ENCODE measurements around the gene ZDHHC14.

The ZDHHC14 gene

DNA sequence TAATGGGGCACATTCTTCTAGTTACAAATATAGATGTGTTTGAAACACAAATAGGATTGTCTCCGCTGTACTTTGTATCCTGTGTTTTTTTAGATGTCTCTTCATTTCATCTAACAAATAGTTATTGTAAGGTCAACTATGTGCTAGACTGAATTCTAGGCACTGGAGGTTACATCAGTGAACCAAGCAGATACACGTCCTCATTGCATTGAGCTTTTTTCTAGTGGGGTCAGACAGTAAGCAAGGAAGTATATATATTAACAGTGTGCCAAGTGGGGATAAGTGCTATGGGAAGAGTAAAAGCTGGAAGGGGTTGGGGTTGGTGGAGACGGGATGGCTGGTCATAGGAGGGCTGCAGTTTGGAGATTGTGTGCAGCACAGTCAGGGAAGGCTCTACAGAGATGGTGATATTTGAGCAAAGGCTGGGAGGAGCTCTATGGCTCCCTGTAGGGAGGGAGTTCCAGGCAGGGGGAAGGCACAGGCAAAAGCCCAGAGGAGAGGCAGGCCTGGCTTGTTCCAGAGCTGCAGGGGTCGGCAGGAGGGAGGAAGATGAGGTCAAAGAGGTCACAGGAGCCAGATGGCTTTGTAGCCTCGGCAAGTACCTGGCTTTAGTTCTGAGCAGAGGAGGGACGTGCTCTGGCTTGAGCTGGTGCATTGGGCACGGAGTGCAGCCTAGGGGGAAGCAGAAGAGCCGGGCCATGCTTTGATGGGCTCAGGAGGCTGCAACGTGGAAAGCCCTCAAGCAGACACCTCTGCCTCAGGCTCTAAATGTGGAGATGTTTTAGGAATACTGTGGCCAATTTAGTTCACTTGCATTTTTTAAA is 152.3 kb downstream of the ZDHHC14 start:
- DNase-seq (ENCODE audit: low read depth, low spot score) = no peak

DNA sequence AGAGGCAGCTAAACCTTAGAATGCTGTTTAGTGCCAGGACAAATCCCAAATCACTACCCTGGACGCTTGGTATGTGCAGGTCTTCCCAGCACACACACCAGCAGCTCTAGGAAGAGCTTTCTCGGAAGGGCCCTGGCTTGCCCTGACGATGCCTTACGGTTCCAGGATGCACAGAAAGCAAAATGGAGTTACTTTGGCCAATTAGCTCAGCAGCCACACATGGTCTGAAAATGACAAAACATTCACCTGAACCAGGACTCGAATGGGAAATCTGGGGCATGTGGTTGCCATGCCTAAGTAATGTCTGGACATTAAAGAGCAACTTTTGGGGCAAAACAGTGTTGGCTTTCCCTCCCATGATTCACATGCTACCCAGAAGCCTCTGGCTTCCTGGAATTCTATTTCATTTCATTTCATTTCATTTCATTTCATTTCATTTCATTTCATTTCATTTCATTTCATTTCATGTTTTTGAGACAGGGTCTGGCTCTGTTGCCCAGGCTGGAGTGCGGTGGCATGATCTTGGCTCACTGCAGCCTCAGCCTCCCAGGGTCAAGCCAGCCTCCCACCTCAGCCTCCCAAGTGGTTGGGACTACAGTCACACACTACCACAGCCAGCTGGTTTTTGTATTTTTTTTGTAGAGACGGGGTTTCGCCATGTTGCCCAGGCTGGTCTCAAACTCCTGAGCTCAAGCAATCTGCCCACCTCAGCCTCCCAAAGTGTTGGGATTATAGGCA is 153.3 kb downstream of the ZDHHC14 start:
- no peak for DNase-seq (ENCODE audit: low read depth, low spot score)

DNA sequence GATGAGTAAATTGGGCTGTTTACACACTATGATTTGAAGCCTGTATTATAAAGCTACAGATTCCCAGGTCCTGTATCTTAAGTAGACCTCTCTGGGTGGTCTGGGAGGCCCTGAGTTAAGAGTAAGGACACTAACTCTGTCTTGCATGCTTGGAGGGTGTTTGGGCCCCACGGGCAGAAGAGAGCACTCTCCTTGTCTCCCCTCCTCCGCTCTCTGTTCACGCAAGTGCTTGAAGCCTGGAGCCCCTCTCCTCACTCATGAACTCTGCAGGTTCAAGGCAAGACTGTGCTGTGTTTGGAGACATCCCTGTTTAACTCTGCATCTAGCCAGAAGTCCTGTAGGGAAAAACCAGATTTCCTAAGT is 154.0 kb downstream of the ZDHHC14 start:
- no peak for DNase-seq (ENCODE audit: low read depth, low spot score)

DNA sequence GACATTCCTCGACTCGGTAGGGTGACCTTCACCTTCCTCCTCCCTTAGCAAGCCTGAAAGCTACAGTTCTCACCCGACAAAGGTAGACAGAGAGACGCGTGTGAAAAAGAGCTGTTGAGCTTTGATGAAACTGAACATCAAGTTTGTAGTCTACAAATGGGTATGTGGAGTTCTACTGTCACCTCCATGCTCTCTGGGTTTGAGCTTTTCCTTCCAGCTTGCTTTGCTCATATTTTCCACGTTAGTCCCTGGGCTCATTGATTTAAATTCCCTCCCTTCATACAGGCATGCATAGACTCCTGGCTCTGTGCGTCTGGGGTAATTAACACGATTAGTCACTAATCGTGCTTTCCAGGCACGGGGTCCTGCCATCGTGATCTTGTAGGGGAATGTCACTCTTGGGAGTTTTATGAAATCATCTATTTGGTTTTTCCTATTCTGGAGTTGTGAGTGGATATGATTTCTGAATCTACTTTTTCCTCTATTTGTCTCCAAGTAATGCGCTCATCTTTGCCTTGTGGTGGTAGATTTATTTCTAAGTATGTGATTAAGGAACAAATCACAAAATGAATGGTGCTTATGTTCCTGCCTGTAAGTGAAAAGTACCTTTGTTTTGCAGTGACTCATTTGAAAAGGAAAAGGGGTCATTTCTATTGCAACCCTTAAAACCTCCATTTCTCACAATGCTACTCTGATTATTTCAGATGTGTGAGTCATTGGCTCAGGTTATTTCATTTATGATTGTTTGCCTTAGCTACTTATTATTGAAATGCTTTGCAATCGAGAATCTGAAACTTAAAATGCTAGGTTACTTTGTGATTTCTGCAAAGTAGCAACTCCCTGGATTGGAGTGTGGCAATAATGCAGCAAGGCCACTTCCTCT is 154.6 kb downstream of the ZDHHC14 start:
- no peak for DNase-seq (ENCODE audit: low read depth, low spot score)

DNA sequence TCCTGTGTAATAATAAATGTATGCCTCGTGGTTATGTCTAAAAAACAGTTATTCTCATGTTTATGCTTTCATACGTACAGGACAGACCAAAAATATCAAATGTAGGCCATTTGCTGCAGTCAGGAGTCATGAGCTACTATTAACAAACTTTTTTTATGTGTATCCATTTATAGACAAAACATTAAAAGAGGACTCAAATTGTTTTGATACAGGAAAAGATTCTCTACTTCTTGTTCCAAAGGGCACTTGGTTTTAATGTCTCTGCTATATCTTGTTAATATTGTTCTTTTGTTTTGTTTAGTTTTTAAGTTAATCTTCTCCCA is 155.2 kb downstream of the ZDHHC14 start:
- DNase-seq (ENCODE audit: low read depth, low spot score) = no peak

DNA sequence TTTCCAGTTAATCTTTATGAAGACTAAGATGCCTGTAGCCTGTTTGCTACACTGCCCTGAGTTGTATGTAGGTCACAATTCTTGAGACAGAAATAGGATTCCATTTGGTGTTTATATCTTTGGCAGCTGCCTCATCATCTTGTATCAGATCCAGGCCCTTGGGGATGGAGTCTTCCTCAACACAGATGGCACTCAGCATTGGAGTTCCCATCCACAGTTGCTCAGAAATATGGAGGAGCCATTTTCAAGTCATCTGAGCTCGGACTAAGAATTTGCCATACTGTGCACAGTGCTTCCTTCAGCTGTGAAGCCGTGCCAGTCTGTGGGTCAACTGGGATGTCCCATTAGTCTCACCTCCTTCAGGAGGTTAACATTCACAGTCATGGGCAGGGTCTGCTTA is 156.6 kb downstream of the ZDHHC14 start:
- no peak for DNase-seq (ENCODE audit: low read depth, low spot score)

DNA sequence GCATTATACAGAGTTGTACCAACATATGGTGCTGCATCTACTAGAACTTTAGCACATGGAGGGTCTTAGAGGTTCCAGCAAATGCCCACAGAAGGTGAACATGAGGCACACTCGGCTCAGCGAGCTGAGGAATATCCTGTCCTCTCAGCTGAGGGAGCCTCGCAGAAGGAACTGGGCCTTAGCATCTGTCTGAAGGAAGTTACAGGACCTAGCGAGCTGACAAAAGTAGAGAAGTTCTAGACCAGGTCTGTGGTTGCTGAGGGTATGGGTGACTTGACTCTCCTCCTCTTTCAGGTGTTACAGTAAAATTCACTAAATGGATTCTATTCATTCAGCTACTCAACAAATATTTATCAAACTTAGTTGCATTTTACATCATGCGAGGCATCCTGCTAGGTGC is 157.2 kb downstream of the ZDHHC14 start:
- DNase-seq (ENCODE audit: low read depth, low spot score) = no peak

DNA sequence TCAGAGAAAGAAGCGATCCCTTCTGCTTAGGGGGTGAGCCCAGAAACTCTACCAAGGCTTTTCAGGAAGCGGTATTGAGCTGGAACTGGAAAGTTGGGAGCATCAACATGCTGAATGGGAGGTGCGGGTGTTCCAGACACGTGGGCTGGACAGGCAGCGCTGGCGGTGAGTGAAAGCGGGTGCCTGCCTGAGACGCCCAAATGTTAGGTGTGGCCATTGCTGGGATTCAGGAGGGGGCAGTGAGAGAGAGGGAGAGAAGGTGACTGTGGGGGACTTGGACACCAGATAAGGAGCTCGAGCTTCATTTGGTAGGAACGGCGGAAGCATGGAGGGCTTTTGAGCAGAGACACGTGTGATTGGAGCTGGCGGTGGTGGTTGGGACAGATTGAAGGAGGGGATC is 157.7 kb downstream of the ZDHHC14 start:
- DNase-seq (ENCODE audit: low read depth, low spot score) = no peak

DNA sequence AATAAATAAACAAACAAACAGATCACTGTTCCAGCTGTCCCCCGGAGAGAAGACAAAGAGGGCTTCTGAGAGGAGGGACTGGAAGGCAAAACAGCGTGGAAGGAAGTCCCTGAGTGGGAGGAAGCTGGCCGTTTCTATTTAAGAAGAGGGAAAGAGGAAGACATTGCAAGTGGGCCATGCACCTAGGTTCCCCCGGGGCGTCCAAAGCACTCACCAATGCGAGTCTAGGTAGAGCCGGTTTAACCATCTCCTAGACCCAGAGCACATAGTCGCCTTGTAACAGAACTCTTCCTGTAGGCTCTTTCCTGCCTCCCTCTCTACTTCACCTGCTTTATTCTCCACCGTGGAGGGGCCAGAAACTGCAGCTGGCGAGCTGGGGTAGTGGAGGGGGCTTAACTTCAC is 158.4 kb downstream of the ZDHHC14 start:
- no peak for DNase-seq (ENCODE audit: low read depth, low spot score)

DNA sequence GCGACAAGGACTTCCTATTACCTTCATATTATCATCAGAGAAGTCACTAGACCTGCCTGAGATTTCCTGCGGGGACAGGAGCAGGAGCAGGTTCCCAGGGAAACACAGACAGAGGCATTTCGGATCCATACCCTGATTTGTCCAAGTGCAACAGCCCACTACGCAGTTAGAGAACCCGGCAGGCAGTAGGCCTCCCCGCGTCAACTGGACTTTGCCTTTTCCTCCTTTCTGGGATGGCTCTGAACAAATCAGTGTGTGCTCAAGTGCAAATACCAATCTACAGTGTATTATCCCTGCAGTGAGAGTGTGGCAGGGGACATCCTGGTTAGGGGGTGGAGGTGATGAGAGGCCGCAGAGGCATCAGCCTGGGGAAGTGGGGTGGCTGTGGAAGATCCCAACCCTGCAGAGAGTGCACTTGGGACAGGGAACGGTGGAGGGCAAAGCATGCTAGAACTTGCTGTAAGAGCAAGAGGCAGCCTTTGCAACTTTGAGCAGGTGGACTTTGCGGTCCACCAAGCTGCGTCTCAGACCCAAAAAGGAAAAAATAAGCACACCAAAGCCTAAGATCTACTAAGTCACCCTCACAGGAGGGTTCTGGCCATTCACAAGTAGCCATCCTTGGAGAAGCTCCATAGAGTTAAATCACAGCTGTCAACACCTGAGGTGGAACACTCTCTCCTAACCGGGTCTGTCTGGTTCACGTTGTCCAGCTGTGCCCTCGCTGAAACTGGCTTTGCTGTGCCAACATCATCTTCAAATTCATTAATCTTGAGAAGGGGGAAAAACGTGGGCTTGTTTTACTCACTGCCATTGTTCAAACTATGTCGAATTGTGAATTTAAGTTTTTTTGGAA is 159.1 kb downstream of the ZDHHC14 start:
- DNase-seq (ENCODE audit: low read depth, low spot score) = no peak

DNA sequence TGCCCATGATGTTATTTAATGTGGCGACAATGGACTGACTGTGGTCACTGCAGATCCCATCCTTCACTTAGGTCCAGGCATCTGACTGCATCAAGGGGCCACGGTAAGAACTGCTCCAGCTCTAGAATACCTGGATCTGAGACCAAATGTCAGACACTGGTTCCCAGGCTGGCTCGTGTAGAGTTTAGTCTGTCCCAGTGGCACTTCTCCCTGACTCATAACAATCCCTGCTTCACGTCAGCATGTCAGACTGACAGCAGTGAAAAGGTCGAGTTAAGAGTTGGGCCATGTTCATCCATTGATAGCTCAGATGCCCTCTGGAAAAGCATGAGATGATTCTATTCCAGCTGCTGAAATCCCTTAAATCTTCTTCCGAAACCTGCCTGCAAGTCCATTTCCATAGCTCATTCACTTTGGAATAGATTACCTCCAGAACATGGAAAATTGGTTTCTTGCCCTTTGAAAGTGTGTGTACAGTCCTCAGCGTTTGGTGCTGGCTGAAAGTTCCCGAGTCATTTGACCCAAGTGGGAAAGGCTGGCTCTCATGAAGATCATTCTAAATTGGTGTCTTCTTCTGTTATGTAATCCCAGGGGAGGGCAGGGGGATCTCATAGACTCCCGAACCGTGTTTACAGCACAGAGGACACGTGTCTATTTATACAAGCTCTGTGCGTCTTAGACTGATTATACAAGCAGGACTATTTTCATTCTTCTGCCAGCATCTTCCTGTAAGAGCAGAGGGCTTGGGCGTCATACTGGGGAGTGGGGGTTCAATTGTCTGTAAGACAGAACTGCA is 160.8 kb downstream of the ZDHHC14 start:
- no peak for DNase-seq (ENCODE audit: low read depth, low spot score)

DNA sequence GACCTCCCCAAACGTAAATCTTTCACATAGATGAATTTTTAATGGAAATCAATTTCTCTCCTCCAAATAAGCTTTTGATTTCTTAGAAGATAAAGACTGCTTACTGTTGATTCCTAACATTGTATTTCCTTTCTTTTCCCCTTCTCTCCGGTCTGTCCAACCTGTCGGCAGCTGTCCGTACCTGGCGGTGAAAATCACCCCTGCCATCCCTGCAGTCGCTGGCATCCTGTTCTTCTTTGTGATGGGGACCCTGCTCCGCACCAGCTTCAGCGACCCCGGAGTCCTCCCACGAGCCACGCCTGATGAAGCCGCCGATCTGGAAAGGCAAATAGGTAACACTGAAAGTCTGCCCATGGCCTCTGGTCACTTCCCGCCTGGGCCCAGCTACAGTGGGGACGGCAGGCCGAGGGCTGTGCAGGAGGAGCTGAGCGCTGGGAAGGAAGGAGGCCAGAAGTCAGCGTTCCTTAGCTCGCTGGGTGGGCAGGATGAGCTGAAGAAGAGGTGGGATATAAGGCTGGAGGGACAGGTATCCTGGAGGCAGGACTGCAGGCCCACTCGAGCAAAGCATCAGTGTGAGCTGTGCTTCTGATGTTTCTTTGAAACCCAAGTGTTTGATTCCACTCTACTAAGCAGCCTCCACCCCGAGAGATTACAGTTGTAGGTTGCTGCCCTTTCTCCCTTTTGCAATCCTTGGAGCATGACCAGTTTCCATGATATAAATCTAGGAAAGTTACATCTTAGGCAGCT is 161.6 kb downstream of the ZDHHC14 start:
- DNase-seq (ENCODE audit: low read depth, low spot score) = no peak

DNA sequence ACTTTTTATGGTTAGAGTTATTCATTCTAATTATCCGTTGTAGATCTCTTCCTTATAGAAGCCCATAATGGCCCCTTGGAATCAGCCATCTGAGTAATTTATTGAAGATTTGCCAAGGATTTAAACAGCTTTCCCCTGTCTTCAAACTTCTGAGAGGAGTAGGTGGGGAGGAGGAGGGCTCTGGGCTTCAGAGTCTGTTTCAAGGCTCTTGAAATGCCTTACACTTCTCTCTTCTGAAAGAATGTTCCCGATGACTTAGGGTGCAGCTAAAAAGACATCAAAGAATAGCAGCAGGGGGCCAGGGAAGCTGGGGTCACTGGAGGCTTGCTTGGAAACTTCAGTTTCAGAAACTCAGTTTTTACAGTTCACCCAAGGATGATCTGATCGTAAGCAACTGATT is 165.3 kb downstream of the ZDHHC14 start:
- DNase-seq (ENCODE audit: low read depth, low spot score) = no peak

DNA sequence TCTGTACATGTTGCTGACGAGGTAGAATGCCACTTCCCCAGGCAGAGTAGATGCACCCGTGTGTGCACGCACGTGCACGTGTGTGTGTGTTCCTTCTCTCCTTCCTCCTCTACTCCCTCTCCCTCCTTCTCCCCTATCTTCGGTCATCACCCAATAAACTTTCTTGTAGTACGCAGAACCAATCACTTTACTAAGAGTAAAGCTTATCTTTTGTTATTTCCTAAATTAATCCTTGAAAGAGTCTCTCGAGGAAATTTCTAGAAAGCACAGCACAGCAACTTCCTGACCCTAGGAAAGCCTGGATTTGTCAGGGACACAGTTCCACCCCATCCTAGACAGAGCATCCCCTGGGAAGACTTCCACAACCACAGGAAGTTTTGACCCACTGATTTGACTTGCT is 166.1 kb downstream of the ZDHHC14 start:
- no peak for DNase-seq (ENCODE audit: low read depth, low spot score)

DNA sequence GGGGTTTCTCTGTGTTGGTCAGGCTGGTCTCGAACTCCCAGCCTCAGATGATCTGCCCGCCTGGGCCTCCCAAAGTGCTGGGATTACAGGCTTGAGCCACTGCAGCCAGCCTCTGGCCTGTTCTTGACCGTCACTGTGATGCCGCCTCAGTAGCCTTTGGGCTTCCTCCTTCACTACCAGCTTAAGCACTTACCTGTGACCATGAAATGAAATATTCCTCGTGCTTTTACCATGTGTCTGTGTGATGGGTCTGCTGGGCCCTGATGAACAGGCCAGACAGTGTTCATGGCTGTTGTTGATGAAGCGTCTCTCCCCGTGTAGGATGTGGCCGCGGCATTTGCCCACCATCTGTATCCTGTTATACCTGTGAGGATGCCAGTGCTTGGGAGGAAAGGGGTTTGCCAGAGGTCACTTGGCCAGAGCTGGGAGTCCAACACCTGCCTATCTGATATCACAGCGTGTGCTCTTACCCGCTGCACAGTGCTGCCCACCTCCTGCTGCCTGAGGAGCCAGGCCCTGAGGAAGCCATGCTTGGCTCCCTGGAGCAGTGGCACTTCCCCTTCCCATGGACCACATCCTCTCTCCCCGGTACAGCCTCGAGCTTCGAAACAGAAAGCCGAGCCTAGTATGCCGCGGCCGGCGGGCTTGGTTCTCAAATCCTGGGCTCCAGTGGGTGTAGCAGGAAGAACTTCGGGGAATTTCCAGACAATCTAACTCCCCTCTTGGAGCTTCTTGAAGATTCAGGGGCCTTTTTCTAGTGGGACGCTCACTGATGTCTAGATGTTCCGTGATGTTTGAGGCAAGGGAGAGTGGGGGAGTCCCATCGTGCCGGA is 167.9 kb downstream of the ZDHHC14 start:
- DNase-seq (ENCODE audit: low read depth, low spot score) = no peak

DNA sequence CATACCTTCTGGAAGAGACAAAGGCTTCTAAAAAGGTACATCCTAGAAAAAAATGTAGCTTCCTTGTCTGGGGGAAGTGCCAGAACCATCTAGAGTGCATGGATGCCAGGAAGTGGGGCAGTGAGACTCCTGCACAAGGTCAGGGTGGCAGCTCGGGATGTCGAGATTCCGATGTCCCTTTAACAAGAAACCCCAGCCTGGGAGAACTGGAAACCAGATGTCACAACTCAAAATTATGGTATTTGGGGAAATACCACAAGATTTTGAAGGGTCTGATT is 168.4 kb downstream of the ZDHHC14 start:
- DNase-seq (ENCODE audit: low read depth, low spot score) = no peak

DNA sequence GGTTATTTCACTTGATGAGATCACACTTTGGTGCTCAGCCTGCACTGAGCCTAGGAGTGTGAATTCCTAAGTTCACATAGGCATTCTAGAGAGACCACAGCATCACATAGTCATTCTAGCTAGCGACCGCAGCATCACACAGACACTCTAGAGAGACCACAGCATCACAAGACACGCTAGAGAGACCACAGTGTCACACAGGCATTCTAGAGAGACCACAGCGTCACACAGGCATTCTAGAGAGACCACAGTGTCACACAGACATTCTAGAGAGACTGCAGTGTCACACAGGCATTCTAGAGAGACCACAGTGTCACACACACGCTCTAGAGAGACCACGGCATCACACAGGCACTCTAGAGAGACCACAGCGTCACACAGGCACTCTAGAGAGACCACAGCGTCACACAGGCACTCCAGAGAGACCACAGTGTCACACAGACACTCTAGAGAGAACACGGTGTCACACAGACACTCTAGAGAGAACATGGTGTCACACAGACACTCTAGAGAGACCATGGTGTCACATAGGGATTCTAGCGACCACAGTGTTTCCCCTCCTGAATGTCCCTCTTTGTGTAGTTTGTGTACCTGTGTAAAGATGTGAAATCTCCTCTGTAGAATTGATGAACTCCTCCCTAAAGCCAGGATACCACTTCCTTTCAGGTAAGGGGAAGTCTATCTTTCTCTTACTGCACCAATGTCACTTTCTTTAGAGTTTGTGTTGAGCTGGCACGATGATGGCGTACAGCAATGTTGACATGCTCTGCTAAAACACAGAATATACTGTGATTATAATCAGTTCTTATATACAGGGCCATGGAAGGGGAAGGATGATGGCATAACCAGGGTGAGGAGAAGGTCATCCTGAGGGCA is 169.4 kb downstream of the ZDHHC14 start:
- DNase-seq (ENCODE audit: low read depth, low spot score) = peak; percentile 10

All from activated naive CD8-positive, alpha-beta T cell treated with anti-CD3 and anti-CD28 coated beads, Interleukin-2, amount 50 U/mL, for 16 hours (primary cell).